SHP77 treated with DMSO at 0.1 percent for 48 hours (cell line): Measurements from ENCODE around the gene RAI1.
A peak's percentile ranks its signal among the peaks of the same experiment; 100 is the strongest.

Experiments
- DNase-seq: peaks from one replicate; lab custom pipeline; 2025; lab: John Stamatoyannopoulos, UW

RAI1 gene

DNA sequence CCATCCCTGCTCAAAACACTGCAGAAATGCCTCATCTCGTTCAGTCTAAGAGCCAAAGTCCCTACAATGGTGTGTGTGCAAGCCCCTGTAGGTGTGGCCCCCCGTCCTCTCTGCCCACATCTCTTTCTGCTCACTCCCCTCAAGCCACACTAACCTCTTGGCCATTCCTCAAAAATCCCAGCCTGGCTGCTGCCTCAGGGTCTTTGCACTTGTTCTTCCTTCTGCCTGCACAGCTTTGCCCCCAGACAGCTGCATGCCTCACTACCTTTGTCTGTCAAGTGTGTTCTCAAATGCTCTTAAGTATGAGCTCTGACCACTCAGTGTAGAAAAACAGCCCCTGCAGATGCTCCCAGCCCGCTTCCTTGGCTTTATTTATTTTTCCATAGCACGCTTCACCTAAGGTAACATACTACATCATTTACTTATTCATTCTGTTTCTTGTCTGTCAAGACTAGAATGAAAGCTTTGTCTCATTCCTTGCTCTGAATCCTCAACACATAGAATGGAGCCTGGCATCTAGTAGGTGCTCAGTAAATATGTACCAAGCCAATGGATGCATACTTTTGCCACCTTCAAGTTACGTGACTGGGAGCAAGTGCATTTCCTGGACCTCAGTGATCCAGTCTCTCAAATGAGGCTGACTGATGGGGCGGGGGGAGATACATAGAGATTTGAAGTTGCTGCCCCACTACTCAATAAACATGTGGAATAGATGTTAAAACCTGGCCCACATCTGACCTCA is 38.1 kb downstream of the RAI1 start:
- no peak for DNase-seq

DNA sequence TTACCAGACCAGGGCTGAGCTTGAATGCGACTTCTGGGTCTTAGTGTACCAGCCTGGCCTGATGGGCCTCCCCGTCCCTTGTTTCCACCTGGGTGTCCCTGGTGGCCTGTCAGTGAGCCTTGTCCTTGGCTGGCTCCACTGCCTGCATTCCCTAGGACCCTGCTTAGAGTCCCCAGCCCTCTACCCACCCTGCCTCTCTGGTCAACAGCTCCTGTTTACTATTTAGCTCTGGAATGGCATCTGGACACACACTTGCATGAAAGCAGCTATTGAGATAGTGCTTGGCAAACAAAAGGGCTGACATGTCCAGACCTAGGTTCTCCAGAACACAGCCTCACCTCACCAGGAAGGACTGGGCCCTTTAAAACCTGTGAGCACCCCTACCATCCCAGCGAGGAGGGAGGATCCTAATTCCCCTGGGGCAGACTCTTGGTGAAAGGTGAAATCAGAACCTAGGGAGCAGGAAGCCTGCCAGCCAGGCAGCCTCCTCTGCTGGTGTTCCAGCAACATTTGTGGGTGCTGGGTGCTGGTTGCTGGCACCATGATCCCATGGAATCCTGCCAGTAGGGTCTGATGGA is 38.8 kb downstream of the RAI1 start:
- DNase-seq = no peak

DNA sequence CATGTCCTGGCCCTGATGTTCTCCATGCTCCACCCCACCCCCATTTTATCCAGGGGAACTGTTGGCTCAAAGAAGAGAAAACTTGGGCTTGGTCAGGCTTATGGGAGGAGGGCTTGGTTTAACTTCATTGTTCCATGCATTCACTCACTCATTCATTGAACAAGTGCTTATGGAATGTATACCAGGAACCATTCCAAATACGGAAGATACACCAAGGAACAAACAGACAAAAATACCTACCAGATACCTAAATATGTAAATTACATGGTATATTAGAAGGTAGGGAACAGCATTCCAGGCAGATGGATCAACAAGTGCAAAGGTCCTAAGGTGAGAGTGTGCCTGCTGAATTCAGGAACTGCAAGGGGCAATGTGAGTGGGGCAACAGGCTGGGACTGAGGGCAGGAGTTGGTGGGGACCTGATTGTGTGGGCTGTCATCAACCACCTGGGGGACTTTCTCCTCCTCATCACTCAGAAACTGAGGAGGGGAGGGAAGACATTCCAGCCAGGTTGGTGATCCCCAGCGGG is 39.9 kb downstream of the RAI1 start:
- no peak for DNase-seq

DNA sequence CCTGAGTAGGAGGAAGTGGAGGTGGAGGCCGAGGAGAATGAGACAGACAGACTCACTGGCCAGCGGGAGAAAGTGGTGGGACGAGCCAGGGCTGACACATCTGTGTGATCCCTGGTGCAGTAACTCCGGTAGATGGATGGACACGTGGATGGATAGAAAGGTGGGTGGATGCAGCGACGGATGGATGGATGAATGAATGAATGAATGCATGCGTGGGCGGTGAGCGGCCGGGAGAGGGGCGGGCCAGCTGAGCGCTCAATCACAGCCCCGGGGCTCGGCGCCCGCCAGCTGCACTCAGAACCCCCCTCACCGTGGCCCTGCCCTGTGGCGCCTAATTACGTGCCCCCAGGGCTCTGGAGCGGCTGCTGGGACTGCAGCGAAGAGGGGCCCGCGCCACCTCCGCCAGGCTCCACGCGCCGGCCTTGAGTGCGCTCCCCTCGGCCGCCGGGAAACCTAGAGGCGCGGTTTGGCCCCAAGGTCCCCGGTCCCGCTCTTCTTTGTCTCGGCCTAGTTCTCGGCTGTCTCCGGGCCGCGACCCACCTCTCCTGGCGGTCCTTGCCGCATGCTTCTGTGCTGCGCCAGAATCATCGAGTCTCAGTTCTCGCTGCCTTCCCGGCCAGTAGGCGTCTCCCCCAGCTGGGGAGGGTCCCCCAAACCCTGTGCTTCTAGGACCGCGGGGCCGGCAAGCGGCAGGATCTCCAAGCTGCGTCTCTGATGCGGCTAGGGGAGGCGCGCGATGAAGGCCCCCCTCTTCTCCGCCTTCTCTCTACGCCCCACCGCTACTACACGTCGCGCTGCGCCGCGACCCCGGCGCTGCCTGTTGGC is 41.0 kb downstream of the RAI1 start:
- no peak for DNase-seq

DNA sequence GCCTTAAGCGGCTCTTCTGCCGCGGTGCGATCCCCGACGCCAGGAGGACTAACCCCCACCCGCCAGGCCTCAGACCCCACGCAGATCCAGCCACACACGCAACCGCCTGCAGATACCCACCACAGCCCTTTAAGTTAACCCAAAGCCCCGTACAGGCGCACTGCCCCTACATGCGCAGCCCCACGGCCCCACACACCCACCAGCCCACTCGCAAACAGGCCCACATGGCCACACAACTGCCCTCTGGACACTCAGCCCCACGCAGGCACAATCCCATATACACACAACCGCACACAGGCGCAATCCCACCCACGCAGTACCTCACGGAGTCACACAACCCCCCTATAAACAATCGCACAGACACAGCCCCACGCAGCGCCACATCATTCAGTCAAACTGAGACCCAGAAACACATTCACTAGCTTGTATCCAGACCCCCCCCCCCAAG is 41.7 kb downstream of the RAI1 start:
- DNase-seq = no peak

DNA sequence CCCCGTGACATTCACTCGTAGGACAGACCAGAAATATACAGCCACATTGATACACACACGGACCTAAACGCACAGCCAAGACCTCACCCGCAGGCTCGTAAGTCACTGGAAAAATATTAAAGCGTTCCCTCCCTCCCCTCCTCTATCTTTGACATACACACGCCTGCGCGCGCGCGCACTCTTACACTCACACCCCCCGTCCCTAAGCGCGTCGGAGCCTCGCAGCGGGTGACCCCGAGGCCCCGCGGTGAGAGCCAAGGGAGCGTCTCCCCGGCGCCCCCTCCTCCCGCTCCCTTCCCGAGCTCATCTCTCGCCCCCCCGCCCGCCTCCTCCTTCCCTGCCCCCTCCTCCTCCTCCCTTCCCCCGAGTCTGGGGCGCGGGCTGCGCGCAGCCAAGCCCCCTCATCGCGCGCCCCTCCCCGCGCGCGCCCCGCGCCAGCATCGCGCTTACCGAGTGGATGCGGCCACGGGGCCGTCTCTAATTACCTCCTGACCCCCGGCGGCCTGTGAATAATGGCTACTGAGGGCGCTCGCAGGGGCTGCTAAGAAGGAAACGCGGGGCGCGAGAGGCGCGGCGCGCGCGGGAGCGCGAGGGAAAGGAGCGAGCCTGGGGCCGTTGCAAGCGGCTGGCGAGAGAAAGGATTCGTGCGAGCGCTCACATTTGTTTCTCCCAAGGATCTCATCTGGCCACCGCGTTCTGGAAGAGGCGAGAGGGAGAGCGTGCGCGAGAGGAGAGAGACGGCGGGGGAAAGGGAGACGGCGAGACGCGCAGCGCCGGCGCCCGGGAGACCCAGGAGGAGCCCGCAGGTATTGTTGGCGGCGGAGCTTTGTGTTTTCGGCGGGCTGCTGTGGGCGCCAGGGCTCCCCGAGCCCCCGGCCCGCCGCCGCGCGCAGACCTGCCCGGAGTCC is 42.4 kb downstream of the RAI1 start:
- no peak for DNase-seq

DNA sequence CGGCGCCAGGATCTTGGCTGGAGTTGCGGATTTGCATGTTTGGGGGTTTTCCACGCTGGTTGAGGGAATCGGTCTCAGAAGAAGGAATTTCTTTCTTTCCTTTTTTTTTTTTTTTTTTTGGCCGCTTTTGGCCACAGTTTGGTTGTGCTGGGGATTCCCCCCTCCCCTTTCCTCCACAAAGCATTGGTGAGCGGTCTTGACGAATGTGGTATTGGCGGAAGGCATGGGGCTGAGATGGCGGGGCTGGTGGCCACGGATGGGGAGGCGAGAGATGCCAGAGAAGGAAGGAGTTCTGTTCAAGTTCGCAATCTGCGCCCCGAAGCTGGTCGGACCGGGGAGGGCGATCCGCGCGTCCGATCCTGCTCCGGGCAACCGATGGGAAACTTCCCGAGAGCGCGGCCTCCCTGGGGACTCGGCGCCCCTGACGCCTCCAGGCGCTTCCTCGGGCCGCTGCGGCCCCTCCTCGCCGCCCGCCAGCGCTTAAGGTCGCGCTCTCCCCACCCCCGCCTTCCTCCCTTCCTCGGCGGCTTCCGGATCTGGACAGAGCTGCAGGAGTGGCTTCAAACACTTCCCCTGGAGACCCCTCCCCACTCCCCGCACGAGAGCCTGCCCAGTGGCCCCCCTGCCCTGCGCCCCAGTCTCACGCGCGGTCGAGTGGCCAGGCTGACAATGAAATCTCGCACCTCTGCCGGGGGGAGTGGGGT is 43.2 kb downstream of the RAI1 start:
- no peak for DNase-seq

DNA sequence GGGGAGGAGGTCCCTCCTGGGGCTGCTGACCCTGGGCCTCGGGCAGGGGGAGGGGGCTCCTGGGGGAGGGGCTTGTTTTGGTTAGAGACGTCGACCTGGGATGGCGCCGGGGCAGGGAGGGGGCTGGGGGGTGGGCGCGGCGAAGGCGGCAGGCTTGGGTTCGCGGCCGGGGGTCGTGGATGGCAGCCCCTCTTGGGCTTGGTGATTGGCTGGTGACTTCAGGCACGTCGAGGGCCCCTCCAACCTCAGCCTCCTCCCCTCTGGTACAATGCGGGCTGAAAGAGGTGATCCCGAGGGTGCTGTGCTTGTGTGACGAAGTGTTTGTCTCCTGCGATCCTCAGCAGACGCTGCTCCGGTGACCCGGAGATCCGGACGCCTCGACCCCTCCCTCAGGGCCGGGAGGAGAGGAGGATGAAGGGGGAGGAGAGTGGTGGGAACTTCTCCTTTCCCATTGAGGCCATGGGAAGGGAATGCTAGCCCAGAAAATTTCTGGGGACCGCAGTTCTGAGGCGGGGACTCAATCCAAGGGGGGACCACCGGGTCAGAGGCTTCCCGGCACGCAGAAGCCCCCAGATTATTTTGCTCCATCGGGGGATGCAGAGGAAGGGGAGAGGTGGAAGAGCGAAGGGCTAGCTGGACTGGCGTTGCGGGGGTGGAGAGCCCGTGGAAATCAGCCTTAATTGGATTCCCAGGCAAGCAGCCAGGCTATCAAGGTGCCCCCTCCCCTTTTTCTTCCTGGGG is 43.9 kb downstream of the RAI1 start:
- no peak for DNase-seq

DNA sequence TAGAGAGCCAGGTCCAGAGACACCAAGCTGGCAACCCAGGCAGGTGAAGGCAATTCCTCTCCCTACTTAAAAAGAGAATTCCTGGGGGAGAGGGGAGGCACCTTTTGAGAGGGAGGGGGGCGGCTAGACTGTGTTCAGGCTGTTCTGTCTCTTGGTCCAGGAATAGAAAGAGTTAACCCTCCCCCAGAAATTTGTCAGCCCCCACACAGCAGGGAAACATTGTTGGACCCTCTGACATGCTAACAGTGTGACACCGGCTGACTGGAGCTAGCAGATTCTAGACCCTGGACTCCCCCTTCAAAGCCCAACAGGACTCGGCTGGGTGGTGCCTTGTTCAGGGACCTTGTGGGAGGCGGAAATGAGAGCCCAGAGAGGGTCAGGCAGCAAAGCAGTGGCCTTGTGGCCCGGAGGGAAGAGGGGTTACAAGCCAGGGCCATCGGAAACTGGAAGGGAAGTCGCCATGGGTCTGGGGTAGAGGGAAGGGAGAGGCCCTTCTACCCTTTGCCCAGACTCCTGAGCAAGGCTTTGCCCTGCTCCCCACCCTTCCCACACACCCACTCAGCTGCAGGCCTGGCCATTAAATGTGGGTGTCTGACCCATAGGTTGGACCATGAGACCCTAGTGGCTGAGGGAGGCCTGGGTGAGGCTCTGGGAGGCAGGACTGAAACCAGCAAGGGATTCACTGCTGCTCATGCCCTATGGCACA is 44.6 kb downstream of the RAI1 start:
- DNase-seq = no peak

DNA sequence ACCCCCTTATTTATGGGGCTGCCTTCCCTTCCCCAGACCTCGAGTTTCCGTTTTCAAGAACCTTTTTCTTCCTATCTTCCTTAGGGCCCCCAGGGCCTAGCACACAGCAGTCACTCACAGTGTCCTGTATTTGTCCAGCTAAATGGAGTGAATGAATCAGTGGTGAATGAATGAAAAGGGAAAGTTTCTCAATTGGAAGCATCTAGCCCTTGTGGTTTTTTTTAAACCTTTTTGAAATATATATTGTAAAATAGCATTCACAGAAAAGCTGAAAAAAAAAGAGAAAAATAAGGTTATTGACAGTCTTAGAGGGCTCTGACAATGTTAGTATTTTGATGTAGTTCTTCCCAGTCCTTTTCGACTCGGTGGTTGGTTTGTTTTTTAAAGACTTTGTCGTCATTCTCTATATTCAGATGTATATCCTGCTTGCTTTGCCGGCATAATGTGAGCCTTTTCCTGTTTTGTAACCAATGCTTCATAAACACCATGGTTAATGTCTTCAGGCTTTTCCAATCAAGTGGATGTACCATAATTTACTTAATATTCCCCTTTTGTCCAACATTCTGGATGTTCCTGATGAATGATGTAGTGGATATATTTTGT is 45.3 kb downstream of the RAI1 start:
- no peak for DNase-seq

DNA sequence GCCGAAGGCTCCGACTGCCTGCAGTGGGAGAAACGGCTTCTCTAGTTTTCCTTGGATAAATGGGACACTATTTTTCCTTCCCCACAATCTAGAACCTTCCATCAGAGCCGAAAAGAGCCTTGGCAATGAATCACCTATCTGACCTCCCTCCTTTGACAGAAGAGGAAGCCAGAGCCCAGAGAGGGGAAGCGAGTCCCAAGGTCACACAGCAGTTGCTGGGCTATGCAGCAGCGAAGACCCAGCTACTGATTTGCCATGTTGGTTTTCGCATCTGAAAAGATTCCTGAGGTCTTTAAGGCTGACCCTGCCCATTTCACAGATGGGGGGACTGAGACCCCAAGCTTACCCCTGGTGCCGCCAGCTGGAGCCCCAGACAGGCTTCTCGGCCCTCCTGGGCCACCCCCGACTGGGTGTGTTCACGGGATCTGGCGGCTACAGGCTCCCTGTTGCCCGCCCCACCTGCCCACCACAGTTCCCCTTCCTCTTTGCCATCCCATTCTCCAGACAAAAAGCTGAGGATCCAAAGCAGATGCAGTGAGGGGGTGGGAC is 45.9 kb downstream of the RAI1 start:
- no peak for DNase-seq

DNA sequence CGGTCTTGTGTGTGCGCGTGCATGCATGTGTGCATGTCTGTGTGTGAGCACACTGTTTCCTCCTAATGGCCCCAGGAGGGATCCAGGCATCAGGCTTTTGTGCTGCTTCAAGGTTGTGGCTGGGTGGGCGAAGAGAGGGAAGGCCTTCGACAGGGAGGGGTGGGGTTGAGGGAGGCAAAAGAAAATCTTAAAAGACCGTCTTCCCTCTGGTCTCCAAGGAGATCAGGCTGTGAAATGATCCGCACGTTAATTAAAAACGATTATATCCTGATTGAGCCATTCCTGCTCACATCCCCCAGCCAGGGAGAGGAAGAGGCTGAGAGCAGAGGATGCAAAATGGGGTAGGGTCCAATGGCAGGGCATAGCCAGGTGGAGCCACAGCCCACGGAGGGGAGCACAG is 46.9 kb downstream of the RAI1 start:
- no peak for DNase-seq

DNA sequence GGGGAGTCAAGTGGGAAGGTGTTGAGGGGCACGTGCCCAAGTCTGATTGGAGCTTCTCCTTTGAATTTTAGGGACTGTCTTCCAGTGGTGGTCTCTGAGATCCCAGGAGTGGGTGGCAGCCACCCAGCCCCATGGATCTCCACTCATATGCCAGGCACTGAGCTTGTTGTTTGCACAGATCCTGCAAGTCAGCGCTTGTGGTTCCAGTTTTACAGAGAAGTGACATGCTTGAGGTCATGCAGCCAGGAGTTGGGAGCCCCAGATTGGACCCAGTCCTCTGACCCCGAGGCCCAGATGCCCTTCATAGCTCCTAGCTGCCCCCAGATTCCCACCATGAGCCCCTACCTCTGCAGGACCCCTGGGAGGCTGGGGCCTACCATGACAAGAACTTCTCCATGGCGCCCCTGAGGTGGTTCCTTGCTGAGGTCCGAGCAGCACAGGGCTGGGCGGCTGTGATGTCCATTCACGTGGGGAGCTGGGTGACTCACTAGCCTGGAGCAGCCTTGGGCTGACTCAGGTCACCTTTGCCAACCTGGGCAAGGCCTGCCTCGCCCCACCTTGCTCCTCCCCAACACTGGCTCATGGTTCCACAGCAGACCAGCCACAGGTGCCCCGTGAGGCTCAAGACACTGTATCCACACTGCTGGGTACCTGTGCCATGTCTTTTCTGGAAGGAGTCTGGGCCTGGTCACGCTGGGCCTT is 47.4 kb downstream of the RAI1 start:
- no peak for DNase-seq

DNA sequence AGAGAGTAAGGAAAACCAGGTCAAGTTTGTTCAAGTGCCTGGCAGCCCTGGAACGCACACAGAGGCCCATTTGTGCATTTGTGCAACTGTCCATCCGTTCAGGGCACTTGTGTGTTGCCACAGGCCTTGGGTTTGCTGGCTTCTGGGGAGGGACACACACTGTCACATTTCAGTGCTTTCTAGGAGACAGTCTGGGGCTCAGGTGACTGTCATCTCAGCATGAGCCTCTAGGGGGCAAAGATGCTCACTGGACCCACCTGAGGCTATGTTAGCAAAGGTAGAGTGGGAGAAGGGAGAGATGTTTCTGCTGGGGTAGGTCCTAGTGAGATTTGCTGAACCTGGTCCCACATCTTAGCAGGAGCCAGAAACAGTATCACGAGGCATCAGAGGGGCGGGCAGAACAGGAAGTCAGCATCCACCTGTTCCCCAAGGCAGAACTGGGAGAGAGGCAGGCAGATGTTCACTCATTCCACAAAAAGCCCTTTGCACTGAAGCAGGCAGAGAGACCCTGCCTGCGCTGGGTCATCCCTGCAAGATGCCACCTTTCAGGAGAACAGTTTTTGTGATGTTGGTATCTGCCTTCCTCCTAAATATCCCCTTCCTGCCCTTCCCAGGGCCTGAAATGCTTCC is 48.5 kb downstream of the RAI1 start:
- DNase-seq = peak; percentile 41

DNA sequence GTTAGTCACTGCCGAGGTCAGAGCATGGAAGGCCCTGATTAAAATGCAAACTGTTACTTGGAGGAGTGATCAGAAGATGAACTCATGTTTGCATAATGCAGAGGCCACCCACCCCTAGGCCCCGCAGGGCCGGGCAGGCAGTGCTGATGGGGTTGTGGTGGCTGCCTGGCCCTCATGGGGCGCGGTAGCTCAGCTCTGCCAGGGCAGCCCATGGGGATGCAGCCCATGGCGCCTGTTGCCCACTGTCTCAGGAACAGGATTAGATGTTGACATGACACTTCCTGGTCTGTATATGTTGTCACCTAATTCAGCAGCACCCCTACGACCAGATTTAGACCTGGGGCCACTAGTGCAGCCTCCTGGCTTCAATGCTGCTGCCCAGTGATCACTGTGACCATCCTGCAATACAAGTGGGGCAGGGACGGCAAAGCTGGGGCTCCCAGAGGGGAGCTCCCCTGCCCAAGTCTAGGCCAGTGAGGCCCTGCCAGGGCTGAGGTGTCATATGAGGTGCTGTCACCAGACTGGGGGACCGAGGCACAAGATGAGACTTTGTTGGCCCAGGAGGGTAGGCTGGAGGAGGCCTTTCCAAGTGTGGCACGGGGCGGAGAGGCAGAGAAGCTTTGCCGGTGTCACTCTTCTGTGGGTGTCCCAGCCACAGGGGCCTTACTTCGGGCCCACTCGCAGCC is 49.1 kb downstream of the RAI1 start:
- DNase-seq = no peak

DNA sequence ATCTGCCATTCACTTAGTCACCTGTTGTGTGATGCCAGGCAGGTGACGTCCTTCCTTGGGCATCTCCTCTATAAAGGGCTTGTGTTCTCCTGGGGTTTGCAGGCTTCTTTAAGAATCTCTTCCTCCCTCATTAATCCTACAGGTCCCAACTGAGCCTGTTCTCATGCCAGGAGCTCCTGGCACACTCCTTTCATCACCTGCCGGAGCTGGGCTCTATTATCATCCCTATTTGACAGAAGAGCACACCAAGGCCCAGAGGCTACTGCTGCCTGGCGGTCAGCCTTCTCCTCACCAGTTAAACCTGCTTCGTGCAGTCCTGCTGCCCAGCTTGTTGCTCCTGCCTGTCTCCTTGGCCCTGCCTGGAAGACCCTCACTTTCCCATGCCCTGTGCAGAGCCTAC is 51.2 kb downstream of the RAI1 start:
- no peak for DNase-seq
